Small intestine (tissue), 7 donors: ENCODE results near the gene UBB. TPM values are rescaled to one million over a fixed set of nuclear protein-coding genes. Genes with fewer than 3 reads are reported as not detected.

Experiments
- DNase-seq, 2 donors: peaks; one replicate each; pipeline versions ENCODE4 v3.0.0 to v3.0.0-alpha.2; 2013
- FAIRE-seq: peaks from 2 replicates; lab custom pipeline; 2012; peaks lifted over from hg19 to GRCh38; lab: Jason Lieb, UNC
- H3K27ac ChIP-seq, 3 donors: one replicate each; pipeline ENCODE4 v1.5.1; 2013; ENCODE audit warnings: low read length in 2 of 3, mild to moderate bottlenecking in 2 of 3, control low read depth in 1 of 3, inconsistent platforms in 1 of 3, low read depth in 1 of 3, moderate library complexity in 1 of 3
- H3K27me3 ChIP-seq, 3 donors: one replicate each; pipeline ENCODE4 v1.6.1; 2013; ENCODE audit warnings: low read length in 3 of 3, inconsistent platforms in 1 of 3; ENCODE audit not compliant: control insufficient read depth in 3 of 3, insufficient read depth in 3 of 3
- H3K36me3 ChIP-seq, 3 donors: one replicate each; pipeline ENCODE4 v1.6.1; 2013; ENCODE audit warnings: low read length in 3 of 3, inconsistent platforms in 1 of 3, low read depth in 1 of 3, mild to moderate bottlenecking in 1 of 3, moderate library complexity in 1 of 3; ENCODE audit not compliant: control insufficient read depth in 3 of 3, insufficient read depth in 2 of 3
- H3K4me1 ChIP-seq, 3 donors: one replicate each; pipeline ENCODE4 v1.6.1; 2013; ENCODE audit warnings: low read length in 2 of 3, inconsistent platforms in 1 of 3, low read depth in 1 of 3, mild to moderate bottlenecking in 1 of 3, moderate library complexity in 1 of 3; ENCODE audit not compliant: control insufficient read depth in 3 of 3, insufficient read depth in 2 of 3
- H3K4me3 ChIP-seq, 3 donors: one replicate each; pipeline ENCODE4 v1.5.1; 2013; ENCODE audit warnings: low read length in 3 of 3, control low read depth in 1 of 3, inconsistent platforms in 1 of 3, low read depth in 1 of 3, mild to moderate bottlenecking in 1 of 3, moderate library complexity in 1 of 3
- H3K9me3 ChIP-seq, 2 donors: one replicate each; pipeline ENCODE4 v1.6.1; 2013; ENCODE audit warnings: low read depth in 1 of 2, low read length in 1 of 2; ENCODE audit not compliant: control insufficient read depth in 2 of 2, insufficient read depth in 1 of 2
- WGBS, 3 donors: extraction: QIAGEN DNeasy Blood & Tissue Kit; methylation state at CpG; one replicate each; pipeline ENCODE4 v1.1.7; 2013; 5-methylcytosine and 5-hydroxymethylcytosine counted together
- polyA plus RNA-seq, 4 donors: library from polyadenylated mRNA; stranded (reverse) in 3 of 4; unstranded in 1 of 4; fragments of 200-250 nt in 3 of 4; fragments of 120-200 nt in 1 of 4; gene quantifications; one replicate each; pipeline versions ENCODE4 v1.2.1 to v1.2.3, GENCODE V29; 2013
- donor health status: healthy with polysubstance abuse.
- donor health status: control.
- donor health status: control.
- donor health status: Bipolar disorder and iron deficiency.
- donor health status: healthy.

UBB gene
- polyA plus RNA-seq, 4 donors = 1,011 to 2,335 (median 1,850) TPM

GRCh38 chr17:16417896-16418684, 37.2 kb downstream of the UBB start:
- no peak for FAIRE-seq
- Histone ChIP-seq H3K9me3 (no peaks in the 10 kb centered on the region), H3K27ac (peak overlapping the region in 1 of 3 donors; percentile 88), H3K4me3 (no peak overlapping the region), H3K36me3 (peaks cover 0 to 16% (median 0%) of the 10 kb centered on the region in 3 donors), H3K4me1 (peaks cover 0 to 20% (median 10%) of the 10 kb centered on the region in 3 donors), H3K27me3 (no peaks in the 10 kb centered on the region)
- DNase-seq = no peak
- 72 to 82% (median 82%) methylated on average over 6 to 7 of the region's 7 CpGs for WGBS, 3 donors

GRCh38 chr17:16418685-16419068, 37.8 kb downstream of the UBB start:
- FAIRE-seq (no peak), DNase-seq (no peak)
- peaks cover 0 to 20% (median 10%) of the 10 kb centered on the region in 3 donors for H3K4me1 ChIP-seq
- WGBS, 3 donors = 50 to 76% (median 57%) methylated on average over 2 of the region's 2 CpGs
- H3K9me3 ChIP-seq = no peaks in the 10 kb centered on the region
- H3K27ac ChIP-seq = peak overlapping the region in 1 of 3 donors; percentile 88
- no peak overlapping the region for H3K4me3 ChIP-seq
- H3K36me3 ChIP-seq = peaks cover 0 to 16% (median 3%) of the 10 kb centered on the region in 3 donors
- H3K27me3 ChIP-seq = no peaks in the 10 kb centered on the region

- Histone ChIP-seq H3K36me3 (peaks cover 0 to 16% (median 3%) of the 10 kb centered on the region in 3 donors), H3K4me1 (peaks cover 0 to 20% (median 10%) of the 10 kb centered on the region in 3 donors), H3K4me3 (no peak overlapping the region), H3K27me3 (no peaks in the 10 kb centered on the region), H3K9me3 (no peaks in the 10 kb centered on the region), H3K27ac (peak overlapping the region in 1 of 3 donors; percentile 88)
- FAIRE-seq (no peak), DNase-seq (no peak)
- WGBS, 3 donors = 51 to 69% (median 65%) methylated on average over 8 of the region's 8 CpGs
Measured at GRCh38 chr17:16419074-16419928, 38.4 kb downstream of the UBB start.

- Histone ChIP-seq H3K9me3 (no peaks in the 10 kb centered on the region), H3K36me3 (peaks cover 0 to 16% (median 3%) of the 10 kb centered on the region in 3 donors), H3K27ac (peak overlapping the region in 1 of 3 donors; percentile 88), H3K27me3 (no peaks in the 10 kb centered on the region), H3K4me1 (peaks cover 0 to 20% (median 10%) of the 10 kb centered on the region in 3 donors), H3K4me3 (no peak overlapping the region)
- FAIRE-seq (no peak), DNase-seq (no peak)
- WGBS, 3 donors = 64 to 87% (median 66%) methylated on average over 10 of the region's 10 CpGs
Measured at GRCh38 chr17:16419929-16420271, 39.0 kb downstream of the UBB start.

GRCh38 chr17:16422416-16422815, 41.5 kb downstream of the UBB start:
- H3K27ac ChIP-seq = no peak overlapping the region
- no peak overlapping the region for H3K4me3 ChIP-seq
- no peaks in the 10 kb centered on the region for H3K27me3 ChIP-seq
- WGBS, 3 donors = 91 to 93% (median 92%) methylated on average over 7 of the region's 7 CpGs
- H3K4me1 ChIP-seq = peaks cover 0 to 12% (median 10%) of the 10 kb centered on the region in 3 donors
- no peak for DNase-seq
- no peaks in the 10 kb centered on the region for H3K9me3 ChIP-seq
- FAIRE-seq = no peak
- peaks cover 0 to 25% (median 3%) of the 10 kb centered on the region in 3 donors for H3K36me3 ChIP-seq

- Histone ChIP-seq H3K4me3 (no peak overlapping the region), H3K4me1 (peaks cover 0 to 14% (median 10%) of the 10 kb centered on the region in 3 donors), H3K27ac (no peak overlapping the region), H3K9me3 (no peaks in the 10 kb centered on the region), H3K27me3 (no peaks in the 10 kb centered on the region), H3K36me3 (peaks cover 0 to 26% (median 4%) of the 10 kb centered on the region in 3 donors)
- no peak for DNase-seq
- no peak for FAIRE-seq
- 92 to 94% (median 93%) methylated on average over 10 of the region's 10 CpGs for WGBS, 3 donors
Measured at GRCh38 chr17:16423226-16423872, 42.5 kb downstream of the UBB start.

- H3K36me3 ChIP-seq = peaks cover 0 to 18% (median 4%) of the 10 kb centered on the region in 3 donors
- FAIRE-seq (no peak), DNase-seq (no peak)
- WGBS, 3 donors = 65 to 81% (median 74%) methylated on average over 6 of the region's 6 CpGs
- H3K27me3 ChIP-seq = no peaks in the 10 kb centered on the region
- no peak overlapping the region for H3K4me3 ChIP-seq
- no peaks in the 10 kb centered on the region for H3K9me3 ChIP-seq
- H3K4me1 ChIP-seq = peaks cover 0 to 4% (median 1%) of the 10 kb centered on the region in 3 donors
- H3K27ac ChIP-seq = no peak overlapping the region
Measured at GRCh38 chr17:16425202-16425601, 44.3 kb downstream of the UBB start.
